ENCODE measurements around the gene TRIP4. TPM values are rescaled to one million over a fixed set of nuclear protein-coding genes. Genes with fewer than 3 reads are reported as not detected.

Gene TRIP4
- total and polyA plus RNA-seq, 7 donors: 11.0 to 48.3 (median 22.6) TPM

DNA sequence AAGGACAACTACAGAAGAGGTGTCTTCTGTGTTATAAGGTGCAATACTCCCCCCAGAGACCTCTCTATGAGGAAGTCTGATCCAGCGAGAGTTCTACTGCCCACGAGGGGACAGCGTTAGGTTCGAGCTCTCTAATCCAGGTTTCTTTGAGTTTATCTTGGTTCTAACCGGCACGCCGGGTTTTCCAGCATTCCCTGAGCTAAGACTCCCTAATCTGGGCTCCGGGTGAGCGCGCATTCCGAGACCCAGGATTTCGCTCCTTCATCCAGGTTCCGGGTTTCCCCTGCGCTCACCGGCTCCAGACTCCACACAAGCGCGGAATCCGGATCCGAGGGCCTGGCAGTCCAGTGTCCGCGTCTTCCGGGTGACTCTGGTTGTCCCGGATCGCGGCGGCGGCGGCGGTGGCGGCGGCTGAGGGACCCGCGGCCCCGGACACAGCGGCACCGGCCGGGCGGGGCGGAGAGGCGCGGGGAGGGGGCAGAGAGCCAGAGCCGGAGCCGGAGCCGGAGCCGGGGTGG is 72.6 kb downstream of the TRIP4 start, which contains the start of gene ZNF609:
Gene ZNF609, plus strand, starts transcription at position 373 of the 518 bp plus-strand sequence. CDS start 38,842 bp downstream, outside the sequence.
- Histone ChIP-seq H3K36me3 (no peaks in the 10 kb centered on the region), H3K27ac (peak within 1 kb of the TSS; percentile 86 to 97 (median 92)), H3K4me1 (peaks cover 4 to 74% (median 67%) of the 10 kb centered on the region in 4 donors), H3K4me3 (peak within 1 kb of the TSS; percentile 56 to 96 (median 84)), H3K27me3 (no peaks in the 10 kb centered on the region), H3K9me3 (no peaks in the 10 kb centered on the region)
- WGBS, 2 donors: 1% methylated on average over 45 of the region's 45 CpGs
- intact Hi-C loops (cut with DNase I): loop anchor here (5.0 kb wide), 1 partner anchor 42 kb away; no protein-coding TSS in a partner anchor
- DNase-seq: peak; percentile 96
- TF ChIP-seq POLR2AphosphoS5 (IDR thresholded peaks at IDR 0.05) (peak; percentile 49 to 88 (median 82)), POLR2A (IDR thresholded peaks at IDR 0.05) (peak in 1 of 2 donors; percentile 38)
- TF ChIP-seq, protein P1, sequence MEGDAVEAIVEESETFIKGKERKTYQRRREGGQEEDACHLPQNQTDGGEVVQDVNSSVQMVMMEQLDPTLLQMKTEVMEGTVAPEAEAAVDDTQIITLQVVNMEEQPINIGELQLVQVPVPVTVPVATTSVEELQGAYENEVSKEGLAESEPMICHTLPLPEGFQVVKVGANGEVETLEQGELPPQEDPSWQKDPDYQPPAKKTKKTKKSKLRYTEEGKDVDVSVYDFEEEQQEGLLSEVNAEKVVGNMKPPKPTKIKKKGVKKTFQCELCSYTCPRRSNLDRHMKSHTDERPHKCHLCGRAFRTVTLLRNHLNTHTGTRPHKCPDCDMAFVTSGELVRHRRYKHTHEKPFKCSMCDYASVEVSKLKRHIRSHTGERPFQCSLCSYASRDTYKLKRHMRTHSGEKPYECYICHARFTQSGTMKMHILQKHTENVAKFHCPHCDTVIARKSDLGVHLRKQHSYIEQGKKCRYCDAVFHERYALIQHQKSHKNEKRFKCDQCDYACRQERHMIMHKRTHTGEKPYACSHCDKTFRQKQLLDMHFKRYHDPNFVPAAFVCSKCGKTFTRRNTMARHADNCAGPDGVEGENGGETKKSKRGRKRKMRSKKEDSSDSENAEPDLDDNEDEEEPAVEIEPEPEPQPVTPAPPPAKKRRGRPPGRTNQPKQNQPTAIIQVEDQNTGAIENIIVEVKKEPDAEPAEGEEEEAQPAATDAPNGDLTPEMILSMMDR (IDR thresholded peaks at IDR 0.05): no peak

DNA sequence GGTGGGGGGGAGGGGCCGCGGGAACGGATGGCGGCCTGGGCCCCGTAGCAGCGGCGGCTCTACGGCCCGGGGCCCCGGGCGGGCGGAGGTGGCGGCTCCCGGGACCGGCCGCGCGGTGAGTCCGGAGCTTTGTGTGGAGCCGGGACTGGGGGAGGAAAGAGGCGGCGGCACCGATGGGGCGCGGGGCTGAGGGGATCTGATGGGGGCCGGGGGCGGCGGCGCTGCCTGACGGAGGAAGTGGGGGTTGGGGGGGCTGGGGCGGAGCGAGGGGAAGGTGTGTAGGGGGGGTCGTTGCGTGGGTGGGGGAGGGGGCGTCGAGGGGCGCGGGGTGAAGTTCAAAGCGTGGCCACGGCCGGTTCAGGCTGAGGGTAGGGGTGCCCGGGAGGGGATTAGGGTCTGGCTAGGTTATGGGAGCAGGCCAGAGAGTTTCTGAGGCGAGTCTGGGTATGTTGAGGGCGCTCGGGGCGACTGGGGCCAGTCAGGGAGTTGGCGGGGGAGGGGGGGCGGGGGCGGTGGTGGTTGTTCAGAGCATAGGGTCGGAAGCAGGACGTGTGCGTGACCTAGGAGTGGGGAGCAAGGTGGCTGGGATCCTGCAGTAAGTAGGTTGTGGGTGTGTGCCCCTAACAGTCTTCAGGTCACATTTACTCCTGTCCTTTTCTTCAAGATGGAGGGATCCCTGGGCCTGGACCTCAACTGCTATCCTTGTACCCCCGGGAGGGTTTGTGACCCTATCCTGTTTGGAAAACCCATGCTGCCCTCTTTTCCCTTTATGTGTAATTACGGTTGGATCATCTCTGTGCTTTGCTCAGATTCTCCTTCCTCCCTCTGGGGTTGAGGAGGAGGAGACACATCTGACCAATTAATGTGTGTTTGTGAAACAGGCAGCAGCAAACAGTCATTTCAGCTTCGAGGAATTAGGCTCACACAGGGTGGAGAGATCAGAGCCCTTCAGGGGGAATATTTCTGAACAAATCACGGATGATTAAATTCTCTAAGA is 73.4 kb downstream of the TRIP4 start:
- Histone ChIP-seq H3K4me3 (peak overlapping the region; percentile 56 to 96 (median 84)), H3K36me3 (no peaks in the 10 kb centered on the region), H3K9me3 (no peaks in the 10 kb centered on the region), H3K27me3 (no peaks in the 10 kb centered on the region), H3K4me1 (peaks cover 4 to 72% (median 66%) of the 10 kb centered on the region in 4 donors), H3K27ac (peak overlapping the region; percentile 86 to 97 (median 92))
- intact Hi-C loops (cut with DNase I): loop anchor here (5.0 kb wide), 1 partner anchor 41 kb away; no protein-coding TSS in a partner anchor
- 1 to 2% methylated on average over 56 of the region's 56 CpGs for WGBS, 2 donors
- TF ChIP-seq, protein P1 (IDR thresholded peaks at IDR 0.05): no peak
- TF ChIP-seq POLR2A (IDR thresholded peaks at IDR 0.05) (peak in 1 of 2 donors; percentile 28), POLR2AphosphoS5 (IDR thresholded peaks at IDR 0.05) (peak; percentile 43 to 72 (median 60)), EP300 (IDR thresholded peaks at IDR 0.05) (no peak)
- DNase-seq: peak; percentile 72

DNA sequence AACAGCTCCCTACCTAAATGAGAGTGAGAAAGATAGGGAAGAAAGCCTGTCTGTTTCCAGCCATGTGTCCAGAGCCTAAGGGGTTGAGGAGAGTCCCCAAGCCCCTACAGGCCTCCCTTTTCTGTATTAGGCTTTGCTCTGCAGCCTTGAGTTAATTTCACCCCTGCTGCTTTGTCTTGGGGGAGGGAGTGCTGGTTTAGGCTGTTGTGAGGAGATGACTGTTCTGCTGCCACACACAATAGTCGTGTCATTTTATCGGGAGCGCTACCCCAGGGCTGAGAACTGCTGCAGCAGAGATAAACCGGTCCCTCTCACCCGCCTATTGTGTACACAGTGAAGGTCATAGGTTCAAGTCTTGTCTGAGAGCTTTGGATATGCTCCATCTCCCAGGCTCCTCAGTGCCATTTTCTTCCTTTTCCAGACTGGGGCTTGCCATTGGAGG is 74.1 kb downstream of the TRIP4 start:
- H3K27me3 ChIP-seq: no peaks in the 10 kb centered on the region
- H3K36me3 ChIP-seq: no peaks in the 10 kb centered on the region
- peak overlapping the region; percentile 86 to 97 (median 92) for H3K27ac ChIP-seq
- DNase-seq: no peak
- intact Hi-C loops (cut with DNase I): loop anchor here (5.0 kb wide), 1 partner anchor 41 kb away; no protein-coding TSS in a partner anchor
- no peak for TF ChIP-seq POLR2A (IDR thresholded peaks at IDR 0.05)
- TF ChIP-seq POLR2AphosphoS5 (IDR thresholded peaks at IDR 0.05): no peak
- no peak for TF ChIP-seq EP300 (IDR thresholded peaks at IDR 0.05)
- TF ChIP-seq, protein P1 (IDR thresholded peaks at IDR 0.05): no peak
- H3K4me3 ChIP-seq: peak overlapping the region; percentile 56 to 96 (median 84)
- WGBS, 2 donors: 2 to 18% methylated on average over 5 of the region's 5 CpGs
- no peaks in the 10 kb centered on the region for H3K9me3 ChIP-seq
- H3K4me1 ChIP-seq: peaks cover 4 to 72% (median 65%) of the 10 kb centered on the region in 4 donors

- H3K4me1 ChIP-seq: peaks cover 4 to 72% (median 65%) of the 10 kb centered on the region in 4 donors
Measured at GRCh38 chr15:64462492-64462891, 74.9 kb downstream of the TRIP4 start.

More at GRCh38 chr15:64462492-64462891, 74.9 kb downstream of the TRIP4 start:
- H3K4me3 ChIP-seq: no peak overlapping the region
- TF ChIP-seq POLR2AphosphoS5 (IDR thresholded peaks at IDR 0.05): no peak
- no peak for TF ChIP-seq EP300 (IDR thresholded peaks at IDR 0.05)
- no peak for TF ChIP-seq POLR2A (IDR thresholded peaks at IDR 0.05)
- TF ChIP-seq, protein P1 (IDR thresholded peaks at IDR 0.05): no peak
- no peaks in the 10 kb centered on the region for H3K27me3 ChIP-seq
- no peak for DNase-seq
- intact Hi-C loops (cut with DNase I): loop anchor here (5.0 kb wide), 1 partner anchor 40 kb away; no protein-coding TSS in a partner anchor
- no peaks in the 10 kb centered on the region for H3K9me3 ChIP-seq
- no peaks in the 10 kb centered on the region for H3K36me3 ChIP-seq
- peak overlapping the region; percentile 86 to 97 (median 92) for H3K27ac ChIP-seq

All from sigmoid colon (tissue), 7 donors.